GM21515 (cell line): ENCODE data around the gene VANGL2.

Source experiments
- ATAC-seq: cut with Tn5 transposase; IDR thresholded peaks from one replicate; pipeline ENCODE4 v1.9.1; 2021; ENCODE audit not compliant: unreplicated experiment

The VANGL2 gene

GRCh38 chr1:160404094-160404493 is 3.7 kb downstream of the VANGL2 start:
- no peak for ATAC-seq

GRCh38 chr1:160405331-160405877 is 5.0 kb downstream of the VANGL2 start:
- no peak for ATAC-seq

GRCh38 chr1:160406131-160406968 is 6.0 kb downstream of the VANGL2 start:
- no peak for ATAC-seq

- no peak for ATAC-seq
Measured at GRCh38 chr1:160407839-160408801, 7.8 kb downstream of the VANGL2 start.

- no peak for ATAC-seq
Measured at GRCh38 chr1:160408864-160409263, 8.5 kb downstream of the VANGL2 start.

GRCh38 chr1:160409486-160409885 is 9.1 kb downstream of the VANGL2 start:
- no peak for ATAC-seq

- ATAC-seq: no peak
Measured at GRCh38 chr1:160410406-160411005, 10.1 kb downstream of the VANGL2 start.

- no peak for ATAC-seq
Measured at GRCh38 chr1:160411271-160412027, 11.1 kb downstream of the VANGL2 start.

GRCh38 chr1:160412028-160412362 is 11.6 kb downstream of the VANGL2 start:
- ATAC-seq: no peak

- no peak for ATAC-seq
Measured at GRCh38 chr1:160413716-160414115, 13.4 kb downstream of the VANGL2 start.

- no peak for ATAC-seq
Measured at GRCh38 chr1:160414881-160415280, 14.5 kb downstream of the VANGL2 start.

GRCh38 chr1:160415696-160416290 is 15.4 kb downstream of the VANGL2 start:
- ATAC-seq: no peak

- no peak for ATAC-seq
Measured at GRCh38 chr1:160416369-160416768, 16.0 kb downstream of the VANGL2 start.

- ATAC-seq: no peak
Measured at GRCh38 chr1:160418483-160418882, 18.1 kb downstream of the VANGL2 start.

GRCh38 chr1:160419150-160419837 is 18.9 kb downstream of the VANGL2 start:
- no peak for ATAC-seq

- ATAC-seq: no peak
Measured at GRCh38 chr1:160419838-160420169, 19.4 kb downstream of the VANGL2 start.

- ATAC-seq: no peak
Measured at GRCh38 chr1:160420881-160421842, 20.8 kb downstream of the VANGL2 start.

GRCh38 chr1:160421881-160422280 is 21.5 kb downstream of the VANGL2 start:
- ATAC-seq: no peak

GRCh38 chr1:160423966-160424365 is 23.6 kb downstream of the VANGL2 start:
- no peak for ATAC-seq
